Activated CD4-positive, alpha-beta memory T cell treated with anti-CD3 and anti-CD28 coated beads for 36 hours (primary cell): ENCODE data around the gene SMAD4. TPM values are rescaled to one million over a fixed set of nuclear protein-coding genes. Genes with fewer than 3 reads are reported as not detected.

Source experiments
- total RNA-seq, 2 experiments: library from RNA; stranded (reverse); gene quantifications; one replicate each; pipeline ENCODE4 v1.2.3, GENCODE V29; 2021

Gene SMAD4
- total RNA-seq, 2 experiments from 2014 or later: 72.5 to 72.7 TPM

Other genes starting within 250 kb of the SMAD4 start
- not detected for gene MRO, start 210.2 kb upstream of the SMAD4 start, total RNA-seq
- gene ME2, start 151.1 kb upstream of the SMAD4 start, total RNA-seq: 100 to 1,000 TPM; 111 to 115 TPM
- gene ELAC1, start 62.2 kb upstream of the SMAD4 start, total RNA-seq: 1 to 10 TPM; 4.7 to 5.9 TPM
- 10 to 100 TPM; 56.6 to 61.5 TPM for gene MEX3C, start 167.5 kb downstream of the SMAD4 start, total RNA-seq